22Rv1 (cell line): Measurements from ENCODE around the gene PROX1.

Experiments
- H3K27ac ChIP-seq: fragments of 450-650 bp; 2 replicates; pipeline ENCODE4 v1.5.1; 2017
- CTCF ChIP-seq: fragments of 450-650 bp; IDR thresholded peaks from 2 replicates; pipeline ENCODE4 v1.5.1; 2017; ENCODE audit warnings: mild to moderate bottlenecking
- ZFX ChIP-seq: fragments of 450-650 bp; IDR thresholded peaks from 2 replicates; pipeline ENCODE4 v1.6.1; 2017; ENCODE audit warnings: antibody characterized with exemption, borderline replicate concordance

Gene PROX1

DNA sequence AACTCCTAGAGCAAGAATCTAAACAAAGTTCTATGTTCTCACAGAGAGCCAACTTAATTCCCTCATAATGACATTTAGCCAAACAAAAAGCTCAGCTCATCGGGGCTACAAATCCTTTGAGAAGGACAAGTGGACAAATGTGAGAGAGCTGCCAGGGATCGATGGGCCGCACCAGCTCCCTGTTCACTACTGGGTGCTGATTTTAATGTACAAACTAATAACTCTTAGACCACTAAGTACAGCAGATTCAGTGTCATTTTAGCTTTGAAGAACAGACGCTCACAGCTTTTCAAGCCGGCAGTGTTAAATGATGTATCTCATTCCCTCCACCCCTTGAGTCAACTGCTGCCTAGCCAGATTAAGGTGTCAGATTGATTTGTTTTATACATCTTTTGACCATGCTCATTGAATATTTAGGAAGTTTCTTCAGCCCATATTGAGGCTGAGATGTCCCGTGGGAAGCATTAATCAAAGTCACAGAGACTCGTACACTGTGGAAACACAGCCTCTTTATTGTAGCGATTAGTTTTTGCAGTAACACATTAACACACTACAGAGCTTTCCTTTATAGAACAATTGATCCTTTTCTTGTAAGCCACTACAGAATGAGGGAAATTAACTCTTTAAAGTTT lies 21.1 kb downstream of the PROX1 start:
- H3K27ac ChIP-seq = no peak overlapping the region
- TF ChIP-seq CTCF (no peak), ZFX (no peak)

- no peak overlapping the region for H3K27ac ChIP-seq
- TF ChIP-seq CTCF (no peak), ZFX (no peak)
Observed at GRCh38 chr1:214009423-214010196, 21.8 kb downstream of the PROX1 start.

DNA sequence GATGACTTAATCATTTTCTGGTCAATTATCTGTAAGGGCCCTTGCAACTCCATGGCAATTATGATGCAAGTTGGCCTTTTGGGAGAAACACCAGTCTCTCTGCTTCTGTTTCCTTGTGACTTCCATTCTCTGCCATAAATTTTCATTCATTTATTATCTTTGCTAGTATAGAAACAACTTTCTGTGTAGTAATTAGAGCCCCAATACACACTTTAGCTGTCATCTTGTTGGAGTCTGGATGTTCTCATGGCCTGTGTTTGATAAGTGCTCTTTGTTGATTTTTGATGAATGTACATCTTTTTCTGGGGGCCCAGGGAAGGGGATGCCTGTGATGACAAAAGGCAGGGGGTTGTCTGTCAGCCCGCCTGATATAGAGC lies 22.4 kb downstream of the PROX1 start:
- TF ChIP-seq CTCF (no peak), ZFX (no peak)
- no peak overlapping the region for H3K27ac ChIP-seq

DNA sequence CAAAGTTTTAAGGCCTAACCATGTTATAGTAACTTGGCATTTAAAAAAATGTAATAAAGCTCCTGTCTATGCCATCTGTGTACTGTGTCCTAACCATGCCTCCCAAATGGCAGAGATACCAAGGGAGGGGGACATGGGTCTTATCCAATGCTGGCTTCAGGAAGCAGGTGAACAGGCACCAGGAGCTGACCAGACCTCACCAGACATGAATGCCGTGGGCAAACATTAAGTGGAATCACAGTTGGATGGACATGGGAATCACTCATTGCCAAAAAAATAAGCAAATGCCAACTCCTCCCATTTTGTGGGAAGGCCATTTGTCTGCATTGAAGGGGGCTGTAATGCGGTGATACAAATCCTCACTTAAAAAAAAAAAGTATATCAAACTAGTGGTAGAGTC lies 22.9 kb downstream of the PROX1 start:
- H3K27ac ChIP-seq = no peak overlapping the region
- TF ChIP-seq ZFX (no peak), CTCF (no peak)

DNA sequence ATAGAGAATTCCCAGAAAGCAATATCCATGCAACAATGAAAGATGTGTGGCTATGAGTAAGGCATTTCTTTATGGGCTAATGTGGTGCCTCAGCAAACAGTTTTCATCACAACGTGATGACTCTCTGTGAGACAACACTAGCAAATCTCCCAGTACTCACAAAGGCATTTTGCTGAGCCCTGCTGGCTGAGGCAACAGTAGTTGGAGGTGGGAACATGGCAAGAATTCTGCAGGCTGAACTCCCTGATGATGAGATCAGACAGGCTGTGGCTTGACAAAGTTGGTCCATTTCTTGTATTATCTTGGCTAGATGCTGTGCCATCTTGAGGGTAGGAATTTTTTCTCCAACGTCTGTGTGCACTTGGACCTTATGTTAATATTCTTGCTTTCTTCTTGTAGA lies 24.6 kb downstream of the PROX1 start:
- TF ChIP-seq ZFX = no peak
- no peak for TF ChIP-seq CTCF
- H3K27ac ChIP-seq = no peak overlapping the region

GRCh38 chr1:214013614-214014377 lies 26.0 kb downstream of the PROX1 start:
- no peak overlapping the region for H3K27ac ChIP-seq
- no peak for TF ChIP-seq ZFX
- TF ChIP-seq CTCF = no peak

GRCh38 chr1:214014730-214015129 lies 27.0 kb downstream of the PROX1 start:
- TF ChIP-seq ZFX (no peak), CTCF (no peak)
- no peak overlapping the region for H3K27ac ChIP-seq
